HepG2 (cell line): Measurements from ENCODE around the gene HSPA1B. TPM values are rescaled to one million over a fixed set of nuclear protein-coding genes. Genes with fewer than 3 reads are reported as not detected.

Source experiments
- ATAC-seq: fragments of 200-7000 bp; cut with Tn5 transposase; 3 replicates; pipeline ENCODE4 v1.9.1; 2020; ENCODE audit warnings: mild to moderate bottlenecking, moderate library complexity
- BruUV-seq: library from RNA; stranded (reverse); fragments of 400-500 nt; replicated peaks from 2 replicates; lab custom pipeline; 2021; lab: Mats Ljungman, UMichigan
- CTCF ChIA-PET: fragments of 300-600 bp; formaldehyde crosslinking; extraction: SDS; loops from one replicate; lab custom pipeline; 2021; ENCODE audit warnings: low total read pairs, inconsistent platforms, low intra/inter-chr PET ratio; lab: Yijun Ruan, JAX
- POLR2A ChIA-PET: fragments of 350-600 bp; sonication (Branson Sonifier 250); formaldehyde crosslinking; loops from one replicate; lab custom pipeline; 2020; ENCODE audit warnings: antibody characterized with exemption, inconsistent platforms; lab: Yijun Ruan, JAX
- DNase-seq: peaks from one replicate; pipeline ENCODE4 v3.0.0-alpha.2; 2015; ENCODE audit warnings: low spot score
- FAIRE-seq: peaks from 3 replicates; lab custom pipeline; 2011; peaks lifted over from hg19 to GRCh38; lab: Jason Lieb, UNC
- H2AFZ ChIP-seq: one replicate; pipeline ENCODE4 v1.6.1; 2011; ENCODE audit warnings: low read length, inconsistent platforms
- H3K27ac ChIP-seq: fragments of 300-600 bp; 3 replicates; pipeline ENCODE4 v1.8.0; 2011; ENCODE audit warnings: mixed run types, mild to moderate bottlenecking, mixed read lengths, low read length, inconsistent platforms; ENCODE audit not compliant: insufficient read depth; ENCODE audit errors: extremely low read length
- H3K27me3 ChIP-seq, 2 experiments: fragments of 200-600 bp in 1 of 2; 2 replicates in 1 of 2; 3 replicates in 1 of 2; pipeline versions ENCODE4 v1.6.0 to v1.8.0; 2011; ENCODE audit warnings: low read length in 2 of 2, mild to moderate bottlenecking in 2 of 2, moderate library complexity in 2 of 2, inconsistent platforms in 1 of 2; ENCODE audit not compliant: insufficient read depth in 2 of 2, control insufficient read depth in 1 of 2
- H3K36me3 ChIP-seq, 2 experiments: fragments of 200-600 bp in 1 of 2; replicated peaks in 1 of 2; 2 replicates in 1 of 2; 3 replicates in 1 of 2; pipeline versions ENCODE4 v1.5.1 to v1.8.0; 2011; ENCODE audit warnings: low read length in 2 of 2, inconsistent platforms in 1 of 2; ENCODE audit not compliant: insufficient read depth in 2 of 2, control insufficient read depth in 1 of 2
- H3K4me1 ChIP-seq: 2 replicates; pipeline ENCODE4 v1.5.1; 2012; ENCODE audit warnings: low read length, inconsistent platforms; ENCODE audit not compliant: insufficient read depth
- H3K4me2 ChIP-seq: 2 replicates; pipeline ENCODE4 v1.6.0; 2011; ENCODE audit warnings: low read depth, low read length, inconsistent platforms
- H3K4me3 ChIP-seq, 3 experiments: fragments of 200-600 bp in 1 of 3; sonication (generic), shearing (Covaris generic) in 1 of 3; replicated peaks in 1 of 3; 2 replicates each; pipeline ENCODE4 v1.5.1; 2011 to 2016; ENCODE audit warnings: low read length in 3 of 3, inconsistent platforms in 2 of 3, low read depth in 2 of 3, mild to moderate bottlenecking in 2 of 3, control low read depth in 1 of 3, mixed read lengths in 1 of 3; ENCODE audit not compliant: insufficient read depth in 1 of 3
- H3K79me2 ChIP-seq: one replicate; pipeline ENCODE4 v1.6.1; 2011; ENCODE audit warnings: low read length, inconsistent platforms; ENCODE audit not compliant: insufficient read depth
- H3K9ac ChIP-seq: 2 replicates; pipeline ENCODE4 v1.6.0; 2011; ENCODE audit warnings: mild to moderate bottlenecking, low read depth, low read length, inconsistent platforms; ENCODE audit not compliant: insufficient read depth
- H3K9me3 ChIP-seq: 2 replicates; pipeline ENCODE4 v1.5.1; 2012; ENCODE audit warnings: mild to moderate bottlenecking, low read length
- H4K20me1 ChIP-seq: 2 replicates; pipeline ENCODE4 v1.6.0; 2011; ENCODE audit warnings: inconsistent platforms, mild to moderate bottlenecking, low read length, moderate library complexity; ENCODE audit not compliant: insufficient read depth
- BHLHE40 ChIP-seq: IDR thresholded peaks from 2 replicates; pipeline ENCODE4 v1.6.1; 2011; ENCODE audit warnings: low read length, improper control_type of control experiment
- DRAP1 ChIP-seq: IDR thresholded peaks from 2 replicates; pipeline ENCODE4 v1.6.1; 2016; ENCODE audit warnings: missing genetic modification reagents, missing compliant biosample characterization
- E2F2 ChIP-seq: sonication (generic); formaldehyde crosslinking; IDR thresholded peaks from 2 replicates; pipeline ENCODE4 v1.4.0; 2020; ENCODE audit warnings: missing genetic modification reagents, borderline replicate concordance
- FOXO4 ChIP-seq: sonication (generic); formaldehyde crosslinking; conservative IDR thresholded peaks from 2 replicates; pipeline ENCODE4 v1.8.1; 2023; ENCODE audit warnings: missing genetic modification reagents
- KDM5B ChIP-seq: sonication (generic); formaldehyde crosslinking; IDR thresholded peaks from 2 replicates; pipeline ENCODE4 v1.4.0; 2020; ENCODE audit warnings: missing genetic modification reagents, mild to moderate bottlenecking, borderline replicate concordance
- MIER2 ChIP-seq: IDR thresholded peaks from 2 replicates; pipeline ENCODE4 v1.6.1; 2016; ENCODE audit warnings: missing biosample characterization, missing genetic modification reagents
- MTA1 ChIP-seq: sonication (generic); formaldehyde crosslinking; IDR thresholded peaks from 2 replicates; pipeline ENCODE4 v1.4.0; 2020; ENCODE audit warnings: missing genetic modification reagents, mild to moderate bottlenecking, borderline replicate concordance
- POLR2A ChIP-seq, 2 experiments: IDR thresholded peaks; 2 replicates each; pipeline ENCODE4 v1.6.1; 2011; ENCODE audit warnings: low read depth in 2 of 2, low read length in 2 of 2, mild to moderate bottlenecking in 1 of 2, moderate library complexity in 1 of 2; ENCODE audit not compliant: insufficient read depth in 1 of 2
- RNF2 ChIP-seq: fragments of 450-650 bp; conservative IDR thresholded peaks from 2 replicates; pipeline ENCODE4 v1.6.1; 2016; ENCODE audit warnings: low read depth
- TCF7L2 ChIP-seq: IDR thresholded peaks from 2 replicates; pipeline ENCODE4 v1.6.1; 2011; ENCODE audit warnings: mild to moderate bottlenecking, low read depth, low read length, moderate library complexity
- ZBTB4 ChIP-seq: sonication (generic); formaldehyde crosslinking; IDR thresholded peaks from 2 replicates; pipeline ENCODE4 v1.4.0; 2020; ENCODE audit warnings: missing genetic modification reagents, mild to moderate bottlenecking, borderline replicate concordance
- ZBTB44 ChIP-seq: sonication (generic); formaldehyde crosslinking; IDR thresholded peaks from 2 replicates; pipeline ENCODE4 v1.4.0; 2020; ENCODE audit warnings: missing genetic modification reagents
- ZFP82 ChIP-seq: sonication (generic); formaldehyde crosslinking; IDR thresholded peaks from 2 replicates; pipeline ENCODE4 v1.5.1; 2020; ENCODE audit warnings: mild to moderate bottlenecking, missing genetic modification reagents, borderline replicate concordance
- ZIK1 ChIP-seq: sonication (generic); formaldehyde crosslinking; IDR thresholded peaks from 2 replicates; pipeline ENCODE4 v1.5.0; 2020; ENCODE audit warnings: mild to moderate bottlenecking, low read depth, missing genetic modification reagents, borderline replicate concordance
- ZNF605 ChIP-seq: sonication (generic); formaldehyde crosslinking; IDR thresholded peaks from 2 replicates; pipeline ENCODE4 v1.8.0; 2022; ENCODE audit warnings: mild to moderate bottlenecking, missing genetic modification reagents
- ZNF670 ChIP-seq: sonication (generic); formaldehyde crosslinking; IDR thresholded peaks from 2 replicates; pipeline ENCODE4 v1.8.0; 2022; ENCODE audit warnings: mild to moderate bottlenecking, missing genetic modification reagents, borderline replicate concordance
- ZNF772 ChIP-seq: sonication (generic); formaldehyde crosslinking; IDR thresholded peaks from 2 replicates; pipeline ENCODE4 v1.5.0; 2020; ENCODE audit warnings: mild to moderate bottlenecking, missing genetic modification reagents
- ZNF816 ChIP-seq: sonication (generic); formaldehyde crosslinking; IDR thresholded peaks from 2 replicates; pipeline ENCODE4 v1.8.0; 2022; ENCODE audit warnings: missing genetic modification reagents, mild to moderate bottlenecking, borderline replicate concordance
- WGBS: methylation state at CpG from one replicate; pipeline ENCODE4 v1.1.6; 2017; ENCODE audit warnings: low lambda C conversion rate; 5-methylcytosine and 5-hydroxymethylcytosine counted together
- in situ Hi-C: cut with HindIII; loops from 2 replicates; pipeline ENCODE4 v1.10.0; 2017; ENCODE audit warnings: low pct_unique_long_range_greater_than_20kb; ENCODE audit not compliant: extremely low pct_ligation_motif_present
- intact Hi-C: fragments of 100-400 bp; cut with micrococcal nuclease; formaldehyde crosslinking; loops from one replicate; pipeline ENCODE4 v1.10.0; 2022; ENCODE audit not compliant: unreplicated experiment
- polyA plus RNA-seq, 8 experiments: library from polyadenylated mRNA; depleted of rRNA in 3 of 8; stranded (reverse) in 7 of 8; unstranded in 1 of 8; fragments of >200 nt; fragmentation: Illumina TruSeq in 4 of 8; extraction: Trizol in 4 of 8; gene quantifications; 2 replicates each; pipeline versions ENCODE4 v1.2.1 to v1.2.3, GENCODE V29; 2011 to 2016; ENCODE audit warnings: low read depth in 4 of 8, missing spikeins in 1 of 8, mixed read lengths in 1 of 8; ENCODE audit not compliant: insufficient read depth in 1 of 8
- total RNA-seq, 5 experiments: library from RNA; depleted of rRNA; stranded (reverse); fragments of >200 nt; fragmentation: Illumina TruSeq; extraction: Trizol; gene quantifications; 2 replicates each; pipeline ENCODE4 v1.2.3, GENCODE V29; 2016; ENCODE audit warnings: low read depth in 1 of 5

HSPA1B gene
- total and polyA plus RNA-seq, 2 of the 13 experiments (the other 11 are each of a cell fraction or from before 2014, with no cell fraction given), result 26.0 to 186 TPM

GRCh38 chr6:31861150-31861549 is 33.6 kb downstream of the HSPA1B start:
- Histone ChIP-seq H3K4me3 (no peak overlapping the region), H3K9me3 (no peaks in the 10 kb centered on the region), H3K27me3 (no peaks in the 10 kb centered on the region; a peak in 1 of 5 replicates), H3K27ac (no peak overlapping the region), H3K4me2 (peak overlapping the region; percentile 93), H2AFZ (no peak overlapping the region), H3K36me3 (peaks cover 8 to 33% of the 10 kb centered on the region in 2 experiments; a peak in 4 of 5 replicates), H4K20me1 (no peaks in the 10 kb centered on the region), H3K4me1 (peaks cover 57% of the 10 kb centered on the region), H3K9ac (peak overlapping the region; percentile 89), H3K79me2 (peaks cover 35% of the 10 kb centered on the region)
- in situ Hi-C loops, result no loop called here
- intact Hi-C loops, result no loop called here
- 93% methylated on average over 7 of the region's 7 CpGs for WGBS
- no peak for DNase-seq
- CTCF ChIA-PET, result no interaction called here
- FAIRE-seq, result no peak
- POLR2A ChIA-PET, result interaction anchor here (1.4 kb wide), 1 partner anchor 63 kb away, joined by 4 read pairs; no protein-coding TSS in a partner anchor
- no peak for ATAC-seq
- BruUV-seq, result no TSS peak
- TF ChIP-seq BHLHE40 (no peak), ZFP82 (peak; percentile 59; the same call in 1 of the 2 replicates), TCF7L2 (no peak), FOXO4 (CRISPR knock-in tag) (0 out of 2 replicates have a peak, but pooled peaks have one; percentile 34), ZNF816 (CRISPR knock-in tag) (peak; percentile 42; the same call in 1 of the 2 replicates), ZBTB44 (CRISPR knock-in tag) (no peak), ZNF670 (CRISPR knock-in tag) (no peak), ZIK1 (CRISPR knock-in tag) (no peak), RNF2 (no peak), POLR2A (IDR thresholded peaks at IDR 0.05; ENCODE audit: insufficient read depth in 1 of 2, low read depth in 2 of 2, low read length in 2 of 2) (peak in 1 of 2 experiments; percentile 13; a peak in 1 of 4 replicates), ZBTB4 (CRISPR knock-in tag) (no peak), MIER2 (CRISPR knock-in tag) (no peak), ZNF605 (no peak), KDM5B (CRISPR knock-in tag) (no peak), E2F2 (CRISPR knock-in tag) (no peak), MTA1 (no peak), DRAP1 (CRISPR knock-in tag) (no peak), ZNF772 (CRISPR knock-in tag) (no peak)
